Activated B cell treated with CpG ODN at 0.5 μM for 24 hours (primary cell): ENCODE data around the gene FHAD1. TPM values are rescaled to one million over a fixed set of nuclear protein-coding genes. Genes with fewer than 3 reads are reported as not detected.

Experiments used
- ATAC-seq: fragments of 200-7000 bp; cut with Tn5 transposase; one replicate; pipeline ENCODE4 v1.10.0; 2021; ENCODE audit warnings: low read depth, mild to moderate bottlenecking, moderate library complexity
- CTCF ChIA-PET: fragments of 350-600 bp; sonication (Branson Sonifier 250); formaldehyde crosslinking; loops from one replicate; lab custom pipeline; 2021; ENCODE audit warnings: antibody characterized with exemption; lab: Charles Lee
- POLR2A ChIA-PET: fragments of 350-600 bp; sonication (Branson Sonifier 250); formaldehyde crosslinking; loops from one replicate; lab custom pipeline; 2021; ENCODE audit warnings: antibody characterized with exemption; lab: Charles Lee
- DNase-seq: peaks from one replicate; pipeline ENCODE4 v3.0.0; 2022
- H3K27ac Mint-ChIP-seq: one replicate; pipeline ENCODE4 v1.8.0; 2020; ENCODE audit warnings: mixed read lengths
- H3K27me3 Mint-ChIP-seq: one replicate; pipeline ENCODE4 v1.8.0; 2021; ENCODE audit warnings: mixed read lengths
- H3K36me3 Mint-ChIP-seq: one replicate; pipeline ENCODE4 v1.8.0; 2021; ENCODE audit warnings: low read depth, mixed read lengths
- H3K4me1 Mint-ChIP-seq: one replicate; pipeline ENCODE4 v1.8.0; 2021; ENCODE audit warnings: mixed read lengths
- H3K4me3 Mint-ChIP-seq: one replicate; pipeline ENCODE4 v1.8.0; 2020; ENCODE audit warnings: mild to moderate bottlenecking, mixed read lengths
- H3K9me3 Mint-ChIP-seq: one replicate; pipeline ENCODE4 v1.8.0; 2020; ENCODE audit warnings: mixed read lengths
- CTCF ChIP-seq: fragments of 200-600 bp; IDR thresholded peaks from one replicate; pipeline ENCODE4 v1.8.0; 2022; ENCODE audit warnings: antibody characterized with exemption, mild to moderate bottlenecking
- intact Hi-C: fragments of 100-400 bp; cut with micrococcal nuclease; formaldehyde crosslinking; loops from one replicate; pipeline ENCODE4 v1.15.1; 2024
- total RNA-seq: library from RNA; stranded (reverse); gene quantifications from 2 replicates; pipeline ENCODE4 v1.2.3, GENCODE V29; 2022

Gene FHAD1
- total RNA-seq, 1 donor from 2014 or later: not detected

GRCh38 chr1:15311122-15311822 is 64.2 kb downstream of the FHAD1 start:
- no peaks in the 10 kb centered on the region for H3K4me1 Mint-ChIP-seq
- ChIA-PET CTCF (no interaction called here), POLR2A (no interaction called here)
- intact Hi-C loops: no loop called here
- TF ChIP-seq CTCF: no peak
- no peak overlapping the region for H3K4me3 Mint-ChIP-seq
- H3K27ac Mint-ChIP-seq: no peak overlapping the region
- DNase-seq (no peak), ATAC-seq (no peak)
- peaks cover 3% of the 10 kb centered on the region for H3K27me3 Mint-ChIP-seq
- no peaks in the 10 kb centered on the region for H3K36me3 Mint-ChIP-seq
- H3K9me3 Mint-ChIP-seq: no peaks in the 10 kb centered on the region

- ATAC-seq (no peak), DNase-seq (no peak)
- no peaks in the 10 kb centered on the region for H3K36me3 Mint-ChIP-seq
- ChIA-PET POLR2A (no interaction called here), CTCF (interaction anchor here (1.1 kb wide), 1 partner anchor 13 kb away, joined by 4 read pairs; no protein-coding TSS in a partner anchor)
- no peaks in the 10 kb centered on the region for H3K4me1 Mint-ChIP-seq
- H3K27ac Mint-ChIP-seq: no peak overlapping the region
- no peak for TF ChIP-seq CTCF
- no peak overlapping the region for H3K4me3 Mint-ChIP-seq
- H3K9me3 Mint-ChIP-seq: no peaks in the 10 kb centered on the region
- peaks cover 3% of the 10 kb centered on the region for H3K27me3 Mint-ChIP-seq
- intact Hi-C loops: no loop called here
Measured at GRCh38 chr1:15311880-15312279, 64.9 kb downstream of the FHAD1 start.

DNA sequence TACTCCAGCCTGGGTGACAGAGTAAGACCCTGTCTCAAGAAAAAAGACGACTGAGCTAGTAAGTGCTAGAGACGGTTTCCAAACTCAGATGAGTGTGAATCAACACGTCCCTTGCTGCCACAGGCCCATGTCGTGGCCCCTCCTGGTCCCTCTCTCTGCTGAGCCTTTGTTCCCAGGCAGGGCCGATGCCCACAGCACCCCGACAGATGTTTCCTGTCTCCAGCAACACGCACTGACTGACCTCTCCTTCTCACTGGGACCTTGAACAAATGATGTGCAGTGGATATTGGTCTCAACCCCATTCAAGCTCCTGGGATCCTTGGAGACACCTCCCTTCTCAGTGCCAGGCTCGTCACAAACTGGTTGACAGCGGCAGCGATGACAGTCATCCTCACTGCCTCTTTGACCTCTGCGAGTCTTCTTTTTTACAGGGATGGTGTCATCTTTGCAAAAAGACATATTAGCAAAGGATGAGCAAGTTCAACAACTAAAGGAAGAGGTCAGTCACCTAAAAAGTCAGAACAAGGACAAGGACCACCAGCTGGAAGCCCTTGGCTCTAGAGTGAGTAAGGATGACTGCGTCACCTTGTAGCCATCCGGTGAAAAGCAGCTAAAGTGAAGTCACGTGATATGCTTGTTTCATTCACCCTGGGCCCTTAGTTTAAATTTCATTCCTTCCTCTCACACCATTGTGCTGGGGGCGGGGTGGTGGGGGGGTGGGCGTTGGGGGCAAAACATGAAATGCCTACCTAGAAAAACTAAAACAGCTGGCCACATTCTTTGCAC is 65.8 kb downstream of the FHAD1 start:
- TF ChIP-seq CTCF: no peak
- no peak overlapping the region for H3K4me3 Mint-ChIP-seq
- H3K27me3 Mint-ChIP-seq: peaks cover 3% of the 10 kb centered on the region
- POLR2A ChIA-PET: no interaction called here
- H3K9me3 Mint-ChIP-seq: no peaks in the 10 kb centered on the region
- no peaks in the 10 kb centered on the region for H3K36me3 Mint-ChIP-seq
- DNase-seq: no peak
- no peak for ATAC-seq
- H3K4me1 Mint-ChIP-seq: no peaks in the 10 kb centered on the region
- H3K27ac Mint-ChIP-seq: no peak overlapping the region
- CTCF ChIA-PET: interaction anchor here (1.1 to 2.6 kb wide), 2 partner anchors 10 to 12 kb away, joined by 4 to 10 read pairs; no protein-coding TSS in a partner anchor
- intact Hi-C loops: no loop called here

DNA sequence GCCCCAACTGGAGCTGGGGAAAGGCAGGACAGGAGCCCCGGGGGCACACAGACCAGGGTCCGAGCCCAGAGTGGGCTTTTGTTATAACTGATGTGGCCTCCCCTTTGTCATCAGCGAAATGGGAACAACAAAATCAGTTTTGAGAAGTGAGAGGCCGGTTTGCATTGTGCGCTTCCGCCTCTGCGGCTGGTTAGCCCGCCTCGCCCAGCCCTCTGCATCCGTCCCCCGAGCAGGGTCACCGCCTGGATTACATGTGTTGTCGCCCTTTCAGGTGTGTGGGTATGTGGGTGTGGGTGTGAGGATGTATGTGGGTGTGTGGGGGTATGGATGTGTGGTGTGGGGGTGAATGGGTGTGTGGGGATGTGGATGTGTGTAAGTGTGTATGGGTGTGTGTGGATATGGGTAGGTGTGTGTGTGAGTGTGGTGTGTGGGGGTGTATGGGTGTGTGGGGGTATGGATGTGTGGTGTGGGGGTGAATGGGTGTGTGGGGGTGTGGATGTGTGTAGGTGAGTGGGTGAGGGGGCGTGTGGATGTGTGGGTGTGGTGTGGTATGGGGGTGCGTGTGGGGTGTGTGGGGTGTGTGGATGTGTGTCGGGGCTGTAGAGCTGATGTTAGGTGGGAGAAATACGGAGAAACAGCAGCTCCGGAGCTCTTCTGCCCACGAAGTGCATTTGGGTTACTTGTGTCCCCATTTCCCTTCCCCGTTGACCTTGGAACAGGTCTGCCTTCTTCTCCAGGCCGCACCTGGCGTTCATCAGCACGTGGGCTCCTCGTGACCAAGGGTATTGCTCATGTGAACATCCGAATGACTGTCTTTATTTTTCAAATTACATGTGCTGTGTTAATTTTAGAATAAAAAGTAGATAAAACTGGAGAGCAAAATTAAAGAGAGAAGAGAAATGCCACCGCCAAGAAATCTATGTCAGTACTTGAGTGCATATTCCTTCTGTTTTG is 67.6 kb downstream of the FHAD1 start:
- POLR2A ChIA-PET: no interaction called here
- CTCF ChIA-PET: interaction anchor here (2.6 kb wide), 1 partner anchor 9 kb away, joined by 10 read pairs; no protein-coding TSS in a partner anchor
- intact Hi-C loops: no loop called here
- Mint-ChIP-seq H3K27ac (no peak overlapping the region), H3K9me3 (no peaks in the 10 kb centered on the region), H3K36me3 (no peaks in the 10 kb centered on the region), H3K4me3 (no peak overlapping the region), H3K4me1 (no peaks in the 10 kb centered on the region), H3K27me3 (no peaks in the 10 kb centered on the region)
- no peak for TF ChIP-seq CTCF
- no peak for DNase-seq
- no peak for ATAC-seq
